SW480 (cell line): ENCODE data around the gene TTC39B.

Source experiments
- DNase-seq: peaks from one replicate; pipeline ENCODE4 v3.0.0-alpha.2; 2016; ENCODE audit warnings: low spot score

The TTC39B gene

GRCh38 chr9:15225564-15226126 is 81.4 kb downstream of the TTC39B start:
- DNase-seq = no peak

- DNase-seq = no peak
Observed at GRCh38 chr9:15222313-15222712, 84.7 kb downstream of the TTC39B start.

- no peak for DNase-seq
Observed at GRCh38 chr9:15221746-15222145, 85.3 kb downstream of the TTC39B start.

- DNase-seq = no peak
Observed at GRCh38 chr9:15220658-15221318, 86.2 kb downstream of the TTC39B start.

GRCh38 chr9:15219546-15219945 is 87.5 kb downstream of the TTC39B start:
- no peak for DNase-seq

- no peak for DNase-seq
Observed at GRCh38 chr9:15218994-15219393, 88.0 kb downstream of the TTC39B start.

- no peak for DNase-seq
Observed at GRCh38 chr9:15213249-15213648, 93.8 kb downstream of the TTC39B start.

- no peak for DNase-seq
Observed at GRCh38 chr9:15211815-15212495, 95.1 kb downstream of the TTC39B start.

GRCh38 chr9:15211160-15211814 is 95.7 kb downstream of the TTC39B start:
- DNase-seq = peak; percentile 32

- no peak for DNase-seq
Observed at GRCh38 chr9:15206903-15207696, 99.9 kb downstream of the TTC39B start.

GRCh38 chr9:15205632-15206420 is 101.2 kb downstream of the TTC39B start:
- DNase-seq = no peak

- no peak for DNase-seq
Observed at GRCh38 chr9:15203581-15203980, 103.4 kb downstream of the TTC39B start.

- DNase-seq = no peak
Observed at GRCh38 chr9:15200111-15200510, 106.9 kb downstream of the TTC39B start.

GRCh38 chr9:15192856-15193255 is 114.2 kb downstream of the TTC39B start:
- DNase-seq = no peak

- DNase-seq = no peak
Observed at GRCh38 chr9:15191378-15191777, 115.6 kb downstream of the TTC39B start.

- DNase-seq = no peak
Observed at GRCh38 chr9:15189481-15189880, 117.5 kb downstream of the TTC39B start.

GRCh38 chr9:15187589-15187988 is 119.4 kb downstream of the TTC39B start:
- DNase-seq = no peak

- no peak for DNase-seq
Observed at GRCh38 chr9:15182730-15183129, 124.3 kb downstream of the TTC39B start.

GRCh38 chr9:15182101-15182551 is 124.9 kb downstream of the TTC39B start:
- DNase-seq = no peak

- no peak for DNase-seq
Observed at GRCh38 chr9:15180124-15180523, 126.9 kb downstream of the TTC39B start.

- DNase-seq = no peak
Observed at GRCh38 chr9:15178631-15179030, 128.4 kb downstream of the TTC39B start.
